Measurements from ENCODE around the gene LMAN1L. TPM values are rescaled to one million over a fixed set of nuclear protein-coding genes. Genes with fewer than 3 reads are reported as not detected.

LMAN1L gene
- total RNA-seq, 1 donor from 2014 or later: 0.75 TPM

GRCh38 chr15:74829486-74829885 lies 16.9 kb downstream of the LMAN1L start:
- no peaks in the 10 kb centered on the region for H3K4me1 Mint-ChIP-seq (ENCODE audit: low read depth)
- intact Hi-C loops (cut with micrococcal nuclease): no loop called here
- no peak for DNase-seq (ENCODE audit: low spot score)
- no peaks in the 10 kb centered on the region for H3K36me3 Mint-ChIP-seq (ENCODE audit: low read depth)
- no peak overlapping the region for H3K4me3 Mint-ChIP-seq
- H3K27ac Mint-ChIP-seq: no peak overlapping the region
- H3K27me3 Mint-ChIP-seq (ENCODE audit: insufficient read depth): peaks cover 12% of the 10 kb centered on the region
- no peaks in the 10 kb centered on the region for H3K9me3 Mint-ChIP-seq

- H3K4me1 Mint-ChIP-seq (ENCODE audit: low read depth): peaks cover 2% of the 10 kb centered on the region
- H3K27me3 Mint-ChIP-seq (ENCODE audit: insufficient read depth): peaks cover 12% of the 10 kb centered on the region
- H3K36me3 Mint-ChIP-seq (ENCODE audit: low read depth): peaks cover 1% of the 10 kb centered on the region
- no peaks in the 10 kb centered on the region for H3K9me3 Mint-ChIP-seq
- no peak overlapping the region for H3K27ac Mint-ChIP-seq
- no peak overlapping the region for H3K4me3 Mint-ChIP-seq
- intact Hi-C loops (cut with micrococcal nuclease): no loop called here
- no peak for DNase-seq (ENCODE audit: low spot score)
Measured at GRCh38 chr15:74829991-74830390, 17.4 kb downstream of the LMAN1L start.

GRCh38 chr15:74830868-74831267 lies 18.2 kb downstream of the LMAN1L start:
- H3K4me3 Mint-ChIP-seq: no peak overlapping the region
- no peak overlapping the region for H3K27ac Mint-ChIP-seq
- peaks cover 7% of the 10 kb centered on the region for H3K36me3 Mint-ChIP-seq (ENCODE audit: low read depth)
- no peak for DNase-seq (ENCODE audit: low spot score)
- H3K9me3 Mint-ChIP-seq: no peaks in the 10 kb centered on the region
- H3K27me3 Mint-ChIP-seq (ENCODE audit: insufficient read depth): peaks cover 10% of the 10 kb centered on the region
- intact Hi-C loops (cut with micrococcal nuclease): no loop called here
- H3K4me1 Mint-ChIP-seq (ENCODE audit: low read depth): peaks cover 8% of the 10 kb centered on the region

DNA sequence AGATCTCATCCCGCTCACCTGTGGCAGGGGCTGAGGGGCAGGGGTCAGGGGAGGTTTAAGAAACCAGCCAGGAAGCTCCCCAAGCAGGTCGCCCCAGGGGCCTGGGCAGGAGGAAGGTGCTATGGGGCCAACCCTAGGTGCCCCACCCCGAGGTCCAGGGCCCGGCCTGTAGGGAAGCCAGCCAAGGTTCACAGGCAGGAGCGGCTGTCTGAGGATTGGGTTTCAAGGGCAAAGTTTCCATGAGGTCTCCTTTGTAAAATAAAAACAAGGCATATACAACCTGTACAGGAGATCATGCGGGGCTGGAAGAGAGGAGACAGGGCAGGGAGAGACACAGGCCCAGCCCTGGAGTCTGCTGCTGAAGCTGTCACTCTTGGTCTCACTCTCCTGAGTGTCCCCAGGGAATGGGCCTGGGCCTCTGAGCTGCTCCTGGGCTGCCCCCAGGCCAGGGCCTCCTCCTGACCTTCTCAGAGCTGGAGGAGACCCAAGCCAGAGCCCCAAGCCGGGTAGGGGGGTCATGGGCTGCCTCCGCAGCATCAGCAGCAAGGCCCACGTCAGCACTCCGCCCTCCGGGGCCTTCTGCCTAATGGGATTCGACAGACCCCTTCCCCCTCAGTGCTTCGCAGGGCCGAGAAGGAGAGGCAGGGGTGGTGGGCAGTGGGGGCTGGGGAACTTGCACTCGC lies 19.3 kb downstream of the LMAN1L start:
- H3K36me3 Mint-ChIP-seq (ENCODE audit: low read depth): peaks cover 9% of the 10 kb centered on the region
- no peak for DNase-seq (ENCODE audit: low spot score)
- H3K4me1 Mint-ChIP-seq (ENCODE audit: low read depth): peaks cover 8% of the 10 kb centered on the region
- no peak overlapping the region for H3K4me3 Mint-ChIP-seq
- intact Hi-C loops (cut with micrococcal nuclease): no loop called here
- H3K9me3 Mint-ChIP-seq: no peaks in the 10 kb centered on the region
- H3K27ac Mint-ChIP-seq: no peak overlapping the region
- peaks cover 9% of the 10 kb centered on the region for H3K27me3 Mint-ChIP-seq (ENCODE audit: insufficient read depth)

- Mint-ChIP-seq H3K4me1 (ENCODE audit: low read depth) (peaks cover 8% of the 10 kb centered on the region), H3K36me3 (ENCODE audit: low read depth) (peaks cover 9% of the 10 kb centered on the region), H3K9me3 (no peaks in the 10 kb centered on the region), H3K27ac (peak overlapping the region; percentile 8), H3K27me3 (ENCODE audit: insufficient read depth) (peaks cover 2% of the 10 kb centered on the region), H3K4me3 (no peak overlapping the region)
- no peak for DNase-seq (ENCODE audit: low spot score)
- intact Hi-C loops (cut with micrococcal nuclease): no loop called here
Measured at GRCh38 chr15:74832826-74833225, 20.2 kb downstream of the LMAN1L start.

DNA sequence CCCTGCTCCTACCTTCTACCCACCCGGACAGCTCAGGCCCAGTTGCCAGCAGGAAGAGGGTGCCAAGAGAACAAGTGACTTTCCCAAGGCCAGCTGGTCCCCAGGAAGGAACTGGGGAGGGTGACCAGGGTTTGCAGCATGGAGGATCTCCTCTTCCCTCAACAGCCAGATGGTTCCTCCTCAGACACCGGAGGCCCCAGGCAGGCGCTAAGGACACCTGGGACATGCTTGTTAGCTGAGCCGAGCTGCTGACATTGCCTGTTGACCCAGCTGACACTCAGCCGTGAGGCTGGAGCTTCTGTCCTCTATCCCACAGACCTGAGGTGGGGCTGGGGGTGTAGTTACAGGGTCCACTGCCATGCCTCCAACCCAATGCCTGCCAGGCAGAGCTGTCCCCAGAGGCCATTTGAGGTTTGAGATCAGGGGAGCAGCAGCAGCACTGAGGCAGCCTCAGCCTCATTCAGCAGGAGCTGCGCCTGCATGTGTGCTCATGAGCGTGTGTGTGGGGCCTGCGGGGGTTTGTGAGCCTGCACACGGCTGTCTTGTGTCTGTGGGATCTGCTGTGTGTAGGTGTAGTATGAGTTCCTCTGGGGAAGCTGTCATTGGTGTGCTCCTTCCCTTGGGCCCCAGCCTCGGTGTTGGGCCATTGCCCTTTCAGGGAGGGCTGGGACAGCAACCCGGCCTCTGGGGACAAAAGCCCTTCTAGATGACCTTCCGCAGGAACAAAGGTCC lies 20.9 kb downstream of the LMAN1L start:
- Mint-ChIP-seq H3K36me3 (ENCODE audit: low read depth) (peaks cover 9% of the 10 kb centered on the region), H3K27me3 (ENCODE audit: insufficient read depth) (no peaks in the 10 kb centered on the region), H3K9me3 (no peaks in the 10 kb centered on the region), H3K4me3 (no peak overlapping the region), H3K4me1 (ENCODE audit: low read depth) (peaks cover 8% of the 10 kb centered on the region), H3K27ac (no peak overlapping the region)
- no peak for DNase-seq (ENCODE audit: low spot score)
- intact Hi-C loops (cut with micrococcal nuclease): no loop called here

DNA sequence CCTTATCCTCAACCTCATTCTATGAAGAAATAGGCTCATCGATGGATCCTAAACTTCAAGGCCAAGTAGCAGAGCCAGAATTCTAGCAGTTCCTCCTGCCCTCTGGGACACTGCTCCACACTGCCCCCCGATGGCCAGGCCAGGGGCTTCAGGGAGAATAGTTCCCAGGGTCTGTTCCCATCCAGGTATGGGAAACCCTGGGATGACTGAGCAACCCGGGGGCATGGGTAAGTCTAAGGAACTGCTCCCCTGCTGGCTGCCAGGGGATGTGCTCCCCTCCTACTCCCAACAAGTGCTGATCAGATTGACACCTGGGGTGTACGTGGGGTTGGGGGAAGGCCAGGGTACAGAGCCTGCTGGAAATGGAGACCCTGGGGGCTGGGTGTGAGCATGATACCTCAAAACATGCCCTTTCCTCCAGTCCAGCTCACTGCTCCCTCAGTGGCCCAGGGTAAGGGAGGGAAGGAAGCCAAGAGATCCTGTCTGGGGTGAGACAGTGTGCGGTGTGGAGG lies 22.7 kb downstream of the LMAN1L start:
- DNase-seq (ENCODE audit: low spot score): peak; percentile 20
- Mint-ChIP-seq H3K27ac (peak overlapping the region; percentile 20), H3K4me1 (ENCODE audit: low read depth) (peaks cover 8% of the 10 kb centered on the region), H3K36me3 (ENCODE audit: low read depth) (peaks cover 13% of the 10 kb centered on the region), H3K27me3 (ENCODE audit: insufficient read depth) (no peaks in the 10 kb centered on the region), H3K4me3 (no peak overlapping the region), H3K9me3 (no peaks in the 10 kb centered on the region)
- intact Hi-C loops (cut with micrococcal nuclease): loop anchor here (1.0 kb wide), 1 partner anchor 64 kb away; no protein-coding TSS in a partner anchor

DNA sequence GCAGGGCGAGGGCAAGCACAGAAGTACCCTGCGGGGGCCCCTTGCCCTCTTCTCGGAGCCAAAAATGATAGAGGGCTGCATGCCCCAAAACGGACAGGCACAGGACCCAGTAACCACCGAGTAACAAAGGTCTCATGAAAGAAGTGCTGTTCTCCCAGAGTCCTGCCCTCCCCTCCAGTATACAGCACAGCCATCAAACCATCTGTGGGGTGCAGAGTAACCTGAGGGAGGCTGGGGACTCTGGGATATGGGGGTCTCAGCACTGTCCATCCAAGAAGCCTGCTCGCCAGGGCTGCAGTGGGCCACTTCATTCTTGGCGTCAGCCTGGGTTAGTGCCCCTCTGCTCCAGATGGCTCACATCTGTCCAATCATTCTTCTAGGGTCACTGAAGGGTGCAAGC lies 24.2 kb downstream of the LMAN1L start:
- no peak for DNase-seq (ENCODE audit: low spot score)
- Mint-ChIP-seq H3K36me3 (ENCODE audit: low read depth) (peaks cover 21% of the 10 kb centered on the region), H3K27ac (no peak overlapping the region), H3K27me3 (ENCODE audit: insufficient read depth) (no peaks in the 10 kb centered on the region), H3K4me1 (ENCODE audit: low read depth) (peaks cover 19% of the 10 kb centered on the region), H3K4me3 (no peak overlapping the region), H3K9me3 (no peaks in the 10 kb centered on the region)
- intact Hi-C loops (cut with micrococcal nuclease): no loop called here

DNA sequence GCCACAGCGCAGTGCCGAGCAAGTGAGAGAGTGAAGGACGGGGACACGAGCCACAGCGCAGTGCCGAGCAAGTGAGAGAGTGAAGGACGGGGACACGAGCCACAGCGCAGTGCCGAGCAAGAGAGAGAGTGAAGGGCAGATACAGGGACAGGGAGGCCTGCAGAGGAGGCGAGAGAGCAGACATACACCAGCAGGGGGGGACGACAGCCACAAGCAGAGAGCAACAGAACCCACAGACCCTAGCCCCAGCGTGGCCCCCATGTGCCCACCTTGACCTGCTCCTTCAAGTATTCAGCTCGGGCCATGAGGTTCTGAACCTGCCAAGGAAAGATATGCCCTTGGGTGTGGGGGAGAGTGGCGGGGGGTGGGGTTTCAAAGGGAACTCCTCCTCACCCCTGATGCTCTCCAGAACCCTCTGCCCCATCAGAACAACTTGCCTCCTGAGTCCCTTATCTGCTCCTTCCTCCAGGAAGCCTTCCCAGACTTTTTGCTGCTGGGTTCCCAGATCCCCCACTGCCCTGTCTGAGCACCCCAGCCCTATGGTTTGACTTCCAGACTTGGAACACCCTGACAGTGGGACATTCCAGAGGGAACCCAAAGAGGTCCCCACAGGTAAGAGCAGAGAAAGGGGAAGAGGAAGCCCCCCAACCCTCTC lies 25.0 kb downstream of the LMAN1L start:
- no peak for DNase-seq (ENCODE audit: low spot score)
- Mint-ChIP-seq H3K36me3 (ENCODE audit: low read depth) (peaks cover 24% of the 10 kb centered on the region), H3K4me1 (ENCODE audit: low read depth) (peaks cover 26% of the 10 kb centered on the region), H3K4me3 (no peak overlapping the region), H3K27ac (no peak overlapping the region), H3K27me3 (ENCODE audit: insufficient read depth) (no peaks in the 10 kb centered on the region), H3K9me3 (no peaks in the 10 kb centered on the region)
- intact Hi-C loops (cut with micrococcal nuclease): no loop called here

GRCh38 chr15:74838137-74838516 lies 25.5 kb downstream of the LMAN1L start:
- intact Hi-C loops (cut with micrococcal nuclease): no loop called here
- H3K27ac Mint-ChIP-seq: no peak overlapping the region
- H3K4me3 Mint-ChIP-seq: no peak overlapping the region

DNA sequence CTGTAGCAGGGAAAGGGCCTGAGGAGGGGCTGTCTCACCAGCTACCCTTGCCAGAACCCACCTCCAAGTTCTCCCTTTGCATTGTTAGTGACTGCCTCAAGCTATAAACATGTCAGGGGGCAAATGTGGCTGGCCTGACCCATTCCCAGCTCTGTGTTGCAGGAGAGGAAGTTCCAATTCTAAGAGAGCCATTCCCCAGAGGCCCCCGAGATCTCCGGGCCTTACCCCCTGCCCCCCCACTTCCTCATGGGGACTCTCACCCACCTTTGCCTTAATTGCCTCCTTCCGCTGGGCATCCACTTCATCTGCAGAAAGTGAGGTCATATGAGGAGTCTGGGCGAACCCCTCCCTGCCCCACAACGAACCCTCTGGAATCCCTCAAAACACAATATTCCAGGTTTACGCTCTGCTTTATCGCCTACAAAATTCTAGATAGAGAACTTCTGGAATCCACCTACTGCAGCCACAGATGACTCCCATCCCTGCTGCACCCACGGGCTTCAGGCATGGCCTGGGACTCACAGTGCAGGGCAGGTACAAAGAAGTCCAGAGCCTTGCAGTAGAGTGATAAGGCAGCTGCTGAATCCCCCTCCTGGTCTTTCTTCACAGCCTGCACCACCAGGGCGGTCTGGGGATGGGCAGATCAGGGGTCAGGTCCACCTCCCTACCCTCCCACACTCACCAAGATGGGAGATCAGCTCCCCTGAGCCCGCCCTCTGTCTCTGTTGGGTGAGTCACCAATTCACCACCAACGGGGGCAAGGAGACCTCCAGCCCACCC lies 26.3 kb downstream of the LMAN1L start:
- no peaks in the 10 kb centered on the region for H3K27me3 Mint-ChIP-seq (ENCODE audit: insufficient read depth)
- no peak overlapping the region for H3K4me3 Mint-ChIP-seq
- no peak overlapping the region for H3K27ac Mint-ChIP-seq
- peaks cover 28% of the 10 kb centered on the region for H3K4me1 Mint-ChIP-seq (ENCODE audit: low read depth)
- H3K36me3 Mint-ChIP-seq (ENCODE audit: low read depth): peaks cover 24% of the 10 kb centered on the region
- no peak for DNase-seq (ENCODE audit: low spot score)
- intact Hi-C loops (cut with micrococcal nuclease): no loop called here
- H3K9me3 Mint-ChIP-seq: no peaks in the 10 kb centered on the region

More at GRCh38 chr15:74838137-74838516, 25.5 kb downstream of the LMAN1L start:
- DNase-seq (ENCODE audit: low spot score): no peak
- Mint-ChIP-seq H3K9me3 (no peaks in the 10 kb centered on the region), H3K4me1 (ENCODE audit: low read depth) (peaks cover 28% of the 10 kb centered on the region), H3K36me3 (ENCODE audit: low read depth) (peaks cover 24% of the 10 kb centered on the region), H3K27me3 (ENCODE audit: insufficient read depth) (no peaks in the 10 kb centered on the region)

DNA sequence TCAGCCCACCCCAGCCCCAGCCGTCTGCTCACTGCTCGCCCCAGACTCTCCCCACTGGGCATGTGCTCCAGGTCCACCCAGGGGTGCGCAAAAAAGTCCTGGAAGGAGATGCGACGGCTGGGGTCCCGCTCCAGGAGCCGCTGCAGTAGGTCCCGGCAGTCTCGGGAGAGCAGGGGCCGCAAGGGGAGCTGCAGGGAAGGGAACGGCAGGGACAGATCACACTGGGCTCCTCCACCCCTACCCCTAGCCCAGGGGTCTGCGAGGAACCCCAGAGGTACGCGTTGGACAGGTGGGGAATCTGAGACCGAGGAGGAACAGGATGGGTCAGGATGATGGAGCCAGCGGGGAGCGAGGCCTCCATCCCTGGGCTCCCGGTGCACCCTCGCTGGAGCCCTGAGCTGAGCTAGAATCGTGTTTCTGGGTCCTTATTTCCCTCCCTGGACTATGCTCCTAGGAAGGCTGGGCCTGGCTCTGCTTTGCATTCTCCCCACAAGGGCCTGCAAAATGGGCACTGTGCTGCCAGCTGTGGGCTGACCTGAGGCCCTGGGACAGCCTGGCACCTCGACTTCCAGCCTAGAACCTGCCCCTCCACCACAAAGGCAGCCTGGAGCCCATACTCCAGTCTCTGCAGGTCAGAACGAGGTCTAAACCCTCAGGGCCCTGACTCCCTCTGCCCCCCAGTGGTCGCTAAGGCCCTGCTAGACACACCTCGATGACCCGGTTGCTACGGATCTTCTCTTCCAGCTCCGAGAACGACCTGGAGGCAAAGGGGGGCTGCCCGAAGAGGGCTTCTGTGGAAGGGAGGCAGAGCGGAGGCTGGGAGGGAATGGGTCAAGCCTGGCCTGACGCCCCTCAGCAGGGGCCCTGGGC lies 27.1 kb downstream of the LMAN1L start:
- H3K36me3 Mint-ChIP-seq (ENCODE audit: low read depth): peaks cover 27% of the 10 kb centered on the region
- intact Hi-C loops (cut with micrococcal nuclease): loop anchor here (5.0 kb wide), 1 partner anchor 142 kb away; the partner anchor contains the start of gene EDC3
- DNase-seq (ENCODE audit: low spot score): no peak
- H3K4me3 Mint-ChIP-seq: no peak overlapping the region
- H3K4me1 Mint-ChIP-seq (ENCODE audit: low read depth): peaks cover 36% of the 10 kb centered on the region
- no peak overlapping the region for H3K27ac Mint-ChIP-seq
- no peaks in the 10 kb centered on the region for H3K9me3 Mint-ChIP-seq
- H3K27me3 Mint-ChIP-seq (ENCODE audit: insufficient read depth): no peaks in the 10 kb centered on the region

Measured in activated T-helper 1 cell treated with anti-CD3 and anti-CD28 coated beads, Interleukin-12 subunit alpha, Interleukin-12 subunit beta, Interleukin-2, Interleukin-4 antibody, amounts not matched to agents 30 ng/mL and 10 ng/mL and 1 ng/mL, durations not matched to agents 14 hours and 24 hours and 36 hours (primary cell).